ENCODE measurements around the gene CLDN8.

Gene CLDN8

GRCh38 chr21:30232011-30232410 lies 16.1 kb upstream of the CLDN8 start:
- no peak overlapping the region for H3K4me3 ChIP-seq (ENCODE audit: low read depth, low read length)
- DNase-seq (ENCODE audit: low read depth), result peak; percentile 10
- no peak for TF ChIP-seq CTCF (conservative IDR thresholded peaks at IDR 0.05; ENCODE audit: low read depth, low read length)

DNA sequence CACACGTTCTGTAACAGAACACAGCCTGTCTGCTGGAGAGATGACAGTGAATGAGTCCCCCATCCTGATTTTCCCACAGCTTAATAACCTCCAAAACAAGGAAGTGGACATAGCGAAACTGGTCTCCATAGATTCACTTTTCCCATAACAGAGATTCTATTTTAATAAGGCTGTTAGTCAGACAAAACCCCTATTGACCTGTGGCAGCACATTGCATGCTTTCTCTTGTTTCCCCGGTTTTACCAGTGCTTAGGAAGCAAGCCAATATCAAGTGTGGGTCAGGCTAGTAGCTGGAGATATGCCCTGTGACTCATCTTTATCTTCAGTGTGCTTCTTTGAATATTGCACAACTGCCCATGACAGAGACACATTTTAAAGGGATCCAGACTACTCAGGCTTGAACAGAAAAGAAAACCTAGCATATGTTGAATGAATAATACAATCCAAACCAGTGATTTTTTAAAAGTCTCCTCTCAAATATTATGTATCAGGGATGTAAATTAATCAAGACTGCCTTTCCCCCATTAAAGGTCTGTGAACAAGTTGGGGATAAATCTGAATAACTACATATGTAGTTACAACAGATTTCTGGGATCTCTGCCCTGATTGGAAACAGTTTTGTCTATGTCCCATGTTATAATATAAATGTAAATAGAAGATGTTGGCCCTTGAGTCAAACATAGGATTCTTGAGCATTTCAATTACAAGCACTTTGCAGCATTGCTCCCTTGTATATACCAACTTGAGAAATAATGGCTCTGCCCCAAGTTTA lies 11.9 kb upstream of the CLDN8 start:
- H3K4me3 ChIP-seq (ENCODE audit: low read depth, low read length), result no peak overlapping the region
- peak; percentile 98 for DNase-seq (ENCODE audit: low read depth)
- TF ChIP-seq CTCF (conservative IDR thresholded peaks at IDR 0.05; ENCODE audit: low read depth, low read length), result no peak

GRCh38 chr21:30227128-30227527 lies 11.2 kb upstream of the CLDN8 start:
- H3K4me3 ChIP-seq (ENCODE audit: low read depth, low read length), result no peak overlapping the region
- no peak for TF ChIP-seq CTCF (conservative IDR thresholded peaks at IDR 0.05; ENCODE audit: low read depth, low read length)
- no peak for DNase-seq (ENCODE audit: low read depth)

- TF ChIP-seq CTCF (conservative IDR thresholded peaks at IDR 0.05; ENCODE audit: low read depth, low read length), result no peak
- no peak overlapping the region for H3K4me3 ChIP-seq (ENCODE audit: low read depth, low read length)
- no peak for DNase-seq (ENCODE audit: low read depth)
Observed at GRCh38 chr21:30223596-30223995, 7.7 kb upstream of the CLDN8 start.

GRCh38 chr21:30222724-30223123 lies 6.8 kb upstream of the CLDN8 start:
- DNase-seq (ENCODE audit: low read depth), result no peak
- H3K4me3 ChIP-seq (ENCODE audit: low read depth, low read length), result no peak overlapping the region
- TF ChIP-seq CTCF (conservative IDR thresholded peaks at IDR 0.05; ENCODE audit: low read depth, low read length), result no peak

DNA sequence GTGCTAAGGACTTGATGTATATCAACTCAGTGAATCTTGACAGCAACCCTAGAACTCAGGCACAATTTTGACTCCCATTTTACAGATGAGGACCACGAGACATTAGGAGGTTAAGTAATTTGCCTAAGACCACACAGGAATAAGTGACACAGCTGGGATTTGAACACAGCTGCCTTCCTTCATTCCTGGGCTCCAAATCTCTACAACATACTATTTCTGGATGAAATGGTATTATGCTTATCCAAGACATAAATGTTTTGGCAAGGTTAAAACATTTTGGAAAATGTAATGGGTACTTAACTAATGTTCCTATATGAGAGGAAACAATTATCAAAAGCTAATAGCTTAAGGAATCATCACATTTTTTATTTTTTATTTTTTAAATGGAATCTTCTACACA lies 4.8 kb downstream of the CLDN8 start:
- no peak overlapping the region for H3K4me3 ChIP-seq (ENCODE audit: low read depth, low read length)
- no peak for DNase-seq (ENCODE audit: low read depth)
- TF ChIP-seq CTCF (conservative IDR thresholded peaks at IDR 0.05; ENCODE audit: low read depth, low read length), result no peak

DNA sequence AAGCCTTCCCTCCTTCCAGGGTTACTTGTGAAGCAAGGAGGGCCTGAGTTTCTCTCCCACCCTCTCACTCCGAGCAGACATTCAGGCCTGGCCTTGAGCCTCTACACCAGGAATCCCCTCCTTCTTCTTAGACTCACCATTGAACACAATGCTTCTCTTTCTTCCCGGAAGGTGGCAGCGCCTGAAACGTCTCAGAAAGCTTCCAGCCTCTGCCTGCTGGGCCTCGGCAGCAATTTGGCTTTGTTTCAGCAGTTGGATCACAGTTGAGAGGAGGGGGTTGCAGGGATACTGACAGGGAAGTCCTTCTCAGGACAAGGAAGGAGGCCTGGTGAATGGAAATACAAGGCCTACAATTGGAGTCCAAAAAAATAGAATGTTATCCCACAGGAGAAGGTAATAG lies 6.3 kb downstream of the CLDN8 start:
- no peak overlapping the region for H3K4me3 ChIP-seq (ENCODE audit: low read depth, low read length)
- peak; percentile 37 for DNase-seq (ENCODE audit: low read depth)
- TF ChIP-seq CTCF (conservative IDR thresholded peaks at IDR 0.05; ENCODE audit: low read depth, low read length), result peak; percentile 56

Data from choroid plexus epithelial cell (primary cell).